SW 1271 (cell line): ENCODE results near the gene NENF.

Experiments
- DNase-seq, 2 experiments: peaks; one replicate each; lab custom pipeline; 2025; lab: John Stamatoyannopoulos, UW

The NENF gene

GRCh38 chr1:212481438-212481767 is 48.7 kb downstream of the NENF start:
- DNase-seq = no peak

GRCh38 chr1:212482006-212482636 is 49.4 kb downstream of the NENF start:
- DNase-seq = no peak

GRCh38 chr1:212482637-212483441 is 50.1 kb downstream of the NENF start:
- no peak for DNase-seq

GRCh38 chr1:212484701-212485570 is 52.2 kb downstream of the NENF start:
- DNase-seq = no peak

GRCh38 chr1:212485571-212485912 is 52.8 kb downstream of the NENF start:
- no peak for DNase-seq

GRCh38 chr1:212485913-212486618 is 53.3 kb downstream of the NENF start:
- DNase-seq = peak; percentile 8 to 34

- DNase-seq = no peak
Measured at GRCh38 chr1:212486619-212486975, 53.9 kb downstream of the NENF start.

- DNase-seq = no peak
Measured at GRCh38 chr1:212487286-212487685, 54.6 kb downstream of the NENF start.

GRCh38 chr1:212487774-212488435 is 55.2 kb downstream of the NENF start:
- no peak for DNase-seq

GRCh38 chr1:212488436-212489283 is 55.9 kb downstream of the NENF start:
- no peak for DNase-seq

- no peak for DNase-seq
Measured at GRCh38 chr1:212489284-212489859, 56.7 kb downstream of the NENF start.

GRCh38 chr1:212490276-212490675 is 57.6 kb downstream of the NENF start:
- DNase-seq = no peak

GRCh38 chr1:212491454-212491853 is 58.7 kb downstream of the NENF start:
- no peak for DNase-seq
